ENCODE measurements around the gene LNX1.

GRCh38 chr4:53518807-53519206 is 72.5 kb downstream of the LNX1 start:
- no peak for TF ChIP-seq EZH2 (IDR thresholded peaks at IDR 0.05)
- no peak for TF ChIP-seq CTCF (IDR thresholded peaks at IDR 0.05 in 2 of 3, conservative IDR thresholded peaks at IDR 0.05 in 1 of 3; ENCODE audit: borderline replicate concordance in 1 of 3, insufficient read depth in 1 of 3, low read depth in 2 of 3, low read length in 2 of 3)
- TF ChIP-seq EZH2phosphoT487 (IDR thresholded peaks at IDR 0.05; ENCODE audit: borderline replicate concordance), result no peak
- no peak for TF ChIP-seq YY1 (IDR thresholded peaks at IDR 0.05; ENCODE audit: extremely low read depth, insufficient replicate concordance, low read depth, low read length)
- TF ChIP-seq ZBTB33 (IDR thresholded peaks at IDR 0.05; ENCODE audit: extremely low read depth, insufficient replicate concordance, low read length), result no peak
- TF ChIP-seq POLR2AphosphoS5 (IDR thresholded peaks at IDR 0.05; ENCODE audit: low read depth, low read length), result no peak
- TF ChIP-seq, protein P1, sequence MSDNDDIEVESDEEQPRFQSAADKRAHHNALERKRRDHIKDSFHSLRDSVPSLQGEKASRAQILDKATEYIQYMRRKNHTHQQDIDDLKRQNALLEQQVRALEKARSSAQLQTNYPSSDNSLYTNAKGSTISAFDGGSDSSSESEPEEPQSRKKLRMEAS (IDR thresholded peaks at IDR 0.05), result no peak
- no peak for TF ChIP-seq SIN3A (IDR thresholded peaks at IDR 0.05; ENCODE audit: low read depth)
- TF ChIP-seq RAD21 (IDR thresholded peaks at IDR 0.05; ENCODE audit: low read depth), result no peak
- TF ChIP-seq, protein P2, sequence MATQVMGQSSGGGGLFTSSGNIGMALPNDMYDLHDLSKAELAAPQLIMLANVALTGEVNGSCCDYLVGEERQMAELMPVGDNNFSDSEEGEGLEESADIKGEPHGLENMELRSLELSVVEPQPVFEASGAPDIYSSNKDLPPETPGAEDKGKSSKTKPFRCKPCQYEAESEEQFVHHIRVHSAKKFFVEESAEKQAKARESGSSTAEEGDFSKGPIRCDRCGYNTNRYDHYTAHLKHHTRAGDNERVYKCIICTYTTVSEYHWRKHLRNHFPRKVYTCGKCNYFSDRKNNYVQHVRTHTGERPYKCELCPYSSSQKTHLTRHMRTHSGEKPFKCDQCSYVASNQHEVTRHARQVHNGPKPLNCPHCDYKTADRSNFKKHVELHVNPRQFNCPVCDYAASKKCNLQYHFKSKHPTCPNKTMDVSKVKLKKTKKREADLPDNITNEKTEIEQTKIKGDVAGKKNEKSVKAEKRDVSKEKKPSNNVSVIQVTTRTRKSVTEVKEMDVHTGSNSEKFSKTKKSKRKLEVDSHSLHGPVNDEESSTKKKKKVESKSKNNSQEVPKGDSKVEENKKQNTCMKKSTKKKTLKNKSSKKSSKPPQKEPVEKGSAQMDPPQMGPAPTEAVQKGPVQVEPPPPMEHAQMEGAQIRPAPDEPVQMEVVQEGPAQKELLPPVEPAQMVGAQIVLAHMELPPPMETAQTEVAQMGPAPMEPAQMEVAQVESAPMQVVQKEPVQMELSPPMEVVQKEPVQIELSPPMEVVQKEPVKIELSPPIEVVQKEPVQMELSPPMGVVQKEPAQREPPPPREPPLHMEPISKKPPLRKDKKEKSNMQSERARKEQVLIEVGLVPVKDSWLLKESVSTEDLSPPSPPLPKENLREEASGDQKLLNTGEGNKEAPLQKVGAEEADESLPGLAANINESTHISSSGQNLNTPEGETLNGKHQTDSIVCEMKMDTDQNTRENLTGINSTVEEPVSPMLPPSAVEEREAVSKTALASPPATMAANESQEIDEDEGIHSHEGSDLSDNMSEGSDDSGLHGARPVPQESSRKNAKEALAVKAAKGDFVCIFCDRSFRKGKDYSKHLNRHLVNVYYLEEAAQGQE (IDR thresholded peaks at IDR 0.05; ENCODE audit: low read depth), result no peak
- TF ChIP-seq POLR2A (IDR thresholded peaks at IDR 0.05; ENCODE audit: borderline replicate concordance, extremely low read depth, insufficient read depth, insufficient read length), result no peak
- no peak for TF ChIP-seq JUND (IDR thresholded peaks at IDR 0.05)
- no peak for TF ChIP-seq SRF (IDR thresholded peaks at IDR 0.05; ENCODE audit: low read depth)

All from HCT116 (cell line).